SK-N-MC (cell line): Measurements from ENCODE around the gene CLTB.

Experiments
- EZH2 ChIP-seq: fragments of 200-600 bp; sonication (generic); IDR thresholded peaks from one replicate; pipeline ENCODE4 v1.6.1; 2017; ENCODE audit warnings: antibody characterized with exemption
- FOXP2 ChIP-seq: optimal IDR thresholded peaks from 2 replicates; pipeline ENCODE3; 2011; ENCODE audit warnings: mild to moderate bottlenecking, moderate library complexity; ENCODE audit not compliant: insufficient read depth; ENCODE audit errors: extremely low read length, control extremely low read depth
- POLR2AphosphoS5 ChIP-seq: IDR thresholded peaks from 2 replicates; pipeline ENCODE4 v1.6.1; 2012; ENCODE audit warnings: mild to moderate bottlenecking, low read depth, low read length, borderline replicate concordance

DNA sequence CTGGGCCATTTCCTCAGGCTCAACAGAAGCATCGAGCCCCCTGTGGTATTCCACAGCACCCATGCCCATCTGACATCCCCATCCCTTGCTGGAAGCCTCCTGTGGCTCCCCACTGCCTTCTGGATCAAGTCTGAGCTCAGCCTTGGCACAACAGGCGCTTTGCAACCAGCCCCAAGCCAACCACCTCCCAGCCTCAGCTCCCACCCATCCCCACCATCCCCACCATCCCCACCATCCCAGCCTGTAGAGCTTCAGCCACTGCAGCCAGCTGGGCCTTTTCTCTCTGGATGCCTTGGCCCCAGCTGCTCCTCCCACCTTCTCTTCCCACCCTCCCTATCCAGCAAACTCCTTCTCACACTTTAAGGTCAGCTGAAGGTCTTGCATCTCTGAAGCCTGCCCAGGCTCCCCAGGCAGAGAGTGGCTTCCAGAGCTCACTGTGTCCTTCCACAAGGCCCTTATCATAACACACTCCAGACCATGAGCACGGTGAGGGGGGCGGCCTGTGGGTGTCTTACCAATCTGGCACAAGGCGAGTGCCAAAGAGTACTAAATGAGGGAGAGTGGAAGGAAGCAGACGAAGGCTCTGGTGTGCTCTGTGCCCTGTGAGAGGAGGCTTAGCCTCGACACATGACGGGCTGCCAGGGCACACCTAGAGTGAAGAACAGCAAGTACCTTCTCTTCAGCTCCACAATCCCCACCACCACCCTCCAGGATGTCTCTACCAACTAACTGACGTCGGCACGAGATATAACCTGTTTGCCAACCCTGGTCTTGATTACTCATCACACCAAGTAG lies 21.3 kb downstream of the CLTB start:
- TF ChIP-seq EZH2: no peak
- no peak for TF ChIP-seq POLR2AphosphoS5
- TF ChIP-seq FOXP2: no peak
